HG02970 (cell line): ENCODE data around the gene FBXO31.

Source experiments
- ATAC-seq: cut with Tn5 transposase; IDR thresholded peaks from one replicate; pipeline ENCODE4 v1.9.1; 2021; ENCODE audit warnings: mild to moderate bottlenecking, moderate library complexity, moderate number of reproducible peaks; ENCODE audit not compliant: unreplicated experiment, low FRiP score

Gene FBXO31

GRCh38 chr16:87295661-87296531 is 87.7 kb downstream of the FBXO31 start:
- ATAC-seq = no peak

GRCh38 chr16:87295259-87295658 is 88.3 kb downstream of the FBXO31 start:
- no peak for ATAC-seq

- ATAC-seq = no peak
These were observed 89.6 kb downstream of the FBXO31 start for GRCh38 chr16:87293990-87294389.

- no peak for ATAC-seq
These were observed 91.6 kb downstream of the FBXO31 start for GRCh38 chr16:87291944-87292343.

GRCh38 chr16:87288753-87289362 is 94.7 kb downstream of the FBXO31 start:
- ATAC-seq = no peak

- no peak for ATAC-seq
These were observed 96.5 kb downstream of the FBXO31 start for GRCh38 chr16:87286839-87287626.

GRCh38 chr16:87284183-87284582 is 99.4 kb downstream of the FBXO31 start:
- ATAC-seq = no peak

GRCh38 chr16:87279094-87279658 is 104.4 kb downstream of the FBXO31 start:
- ATAC-seq = no peak

GRCh38 chr16:87278191-87279093 is 105.1 kb downstream of the FBXO31 start:
- no peak for ATAC-seq
